Parathyroid adenoma (tissue), 2 donors: ENCODE results near the gene PLEKHF1.

ENCODE experiments used
- H2AFZ ChIP-seq: fragments of 300-600 bp; sonication (generic); one replicate; pipeline ENCODE4 v1.7.0; 2017; ENCODE audit warnings: antibody characterized with exemption, mild to moderate bottlenecking
- H3K27ac ChIP-seq: fragments of 300-600 bp; sonication (generic); one replicate; pipeline ENCODE4 v1.7.0; 2017
- H3K27me3 ChIP-seq: fragments of 300-600 bp; sonication (generic); one replicate; pipeline ENCODE4 v1.7.0; 2017; ENCODE audit warnings: low read length; ENCODE audit not compliant: control insufficient read depth, insufficient read depth
- H3K36me3 ChIP-seq: fragments of 300-600 bp; sonication (generic); one replicate; pipeline ENCODE4 v1.7.0; 2017; ENCODE audit warnings: low read length; ENCODE audit not compliant: control insufficient read depth, insufficient read depth
- H3K4me1 ChIP-seq: fragments of 300-600 bp; sonication (generic); one replicate; pipeline ENCODE4 v1.7.0; 2017; ENCODE audit warnings: control low read depth
- H3K4me2 ChIP-seq: fragments of 300-600 bp; sonication (generic); one replicate; pipeline ENCODE4 v1.7.0; 2017; ENCODE audit warnings: low read length
- H3K4me3 ChIP-seq: fragments of 300-600 bp; sonication (generic); one replicate; pipeline ENCODE4 v1.7.0; 2017; ENCODE audit warnings: low read depth, low read length
- H3K79me2 ChIP-seq: fragments of 300-600 bp; sonication (generic); one replicate; pipeline ENCODE4 v1.7.0; 2017; ENCODE audit warnings: control low read depth
- H3K9ac ChIP-seq: fragments of 300-600 bp; sonication (generic); one replicate; pipeline ENCODE4 v1.7.0; 2017; ENCODE audit warnings: mild to moderate bottlenecking
- H3K9me3 ChIP-seq: fragments of 300-600 bp; sonication (generic); one replicate; pipeline ENCODE4 v1.7.0; 2017; ENCODE audit warnings: low read length; ENCODE audit not compliant: control insufficient read depth
- TF ChIP-seq, protein P1 (sequence below): fragments of 300-600 bp; sonication (generic); IDR thresholded peaks from one replicate; pipeline ENCODE4 v1.7.0; 2017; ENCODE audit warnings: antibody characterized with exemption, mild to moderate bottlenecking
- donor health status: primary hyperparathyroidism.

Gene PLEKHF1

DNA sequence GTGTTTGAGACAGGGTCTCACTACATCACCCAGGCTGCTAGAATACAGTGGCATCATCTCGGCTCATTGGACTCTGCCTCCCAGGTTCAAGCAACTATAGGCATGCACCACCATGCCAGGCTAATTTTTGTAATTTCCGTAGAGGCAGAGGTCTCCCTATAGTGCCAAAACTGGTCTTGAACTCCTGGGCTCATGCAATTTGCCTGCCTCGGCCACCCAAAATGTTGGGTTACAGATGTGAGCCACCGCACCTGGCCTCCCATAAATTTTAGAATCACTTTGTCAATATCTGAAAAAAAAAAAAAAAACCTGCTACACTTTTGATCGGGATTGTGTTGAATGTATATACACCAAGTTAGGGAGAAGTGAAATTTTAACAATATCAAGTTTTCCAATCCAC is 11.9 kb upstream of the PLEKHF1 start:
- no peaks in the 10 kb centered on the region for H3K79me2 ChIP-seq
- no peak overlapping the region for H2AFZ ChIP-seq
- no peak overlapping the region for H3K9ac ChIP-seq
- no peaks in the 10 kb centered on the region for H3K27me3 ChIP-seq
- H3K4me3 ChIP-seq: no peak overlapping the region
- no peaks in the 10 kb centered on the region for H3K9me3 ChIP-seq
- no peak overlapping the region for H3K4me2 ChIP-seq
- no peaks in the 10 kb centered on the region for H3K4me1 ChIP-seq
- TF ChIP-seq, protein P1, sequence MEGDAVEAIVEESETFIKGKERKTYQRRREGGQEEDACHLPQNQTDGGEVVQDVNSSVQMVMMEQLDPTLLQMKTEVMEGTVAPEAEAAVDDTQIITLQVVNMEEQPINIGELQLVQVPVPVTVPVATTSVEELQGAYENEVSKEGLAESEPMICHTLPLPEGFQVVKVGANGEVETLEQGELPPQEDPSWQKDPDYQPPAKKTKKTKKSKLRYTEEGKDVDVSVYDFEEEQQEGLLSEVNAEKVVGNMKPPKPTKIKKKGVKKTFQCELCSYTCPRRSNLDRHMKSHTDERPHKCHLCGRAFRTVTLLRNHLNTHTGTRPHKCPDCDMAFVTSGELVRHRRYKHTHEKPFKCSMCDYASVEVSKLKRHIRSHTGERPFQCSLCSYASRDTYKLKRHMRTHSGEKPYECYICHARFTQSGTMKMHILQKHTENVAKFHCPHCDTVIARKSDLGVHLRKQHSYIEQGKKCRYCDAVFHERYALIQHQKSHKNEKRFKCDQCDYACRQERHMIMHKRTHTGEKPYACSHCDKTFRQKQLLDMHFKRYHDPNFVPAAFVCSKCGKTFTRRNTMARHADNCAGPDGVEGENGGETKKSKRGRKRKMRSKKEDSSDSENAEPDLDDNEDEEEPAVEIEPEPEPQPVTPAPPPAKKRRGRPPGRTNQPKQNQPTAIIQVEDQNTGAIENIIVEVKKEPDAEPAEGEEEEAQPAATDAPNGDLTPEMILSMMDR: no peak
- H3K27ac ChIP-seq: no peak overlapping the region
- H3K36me3 ChIP-seq: no peaks in the 10 kb centered on the region

DNA sequence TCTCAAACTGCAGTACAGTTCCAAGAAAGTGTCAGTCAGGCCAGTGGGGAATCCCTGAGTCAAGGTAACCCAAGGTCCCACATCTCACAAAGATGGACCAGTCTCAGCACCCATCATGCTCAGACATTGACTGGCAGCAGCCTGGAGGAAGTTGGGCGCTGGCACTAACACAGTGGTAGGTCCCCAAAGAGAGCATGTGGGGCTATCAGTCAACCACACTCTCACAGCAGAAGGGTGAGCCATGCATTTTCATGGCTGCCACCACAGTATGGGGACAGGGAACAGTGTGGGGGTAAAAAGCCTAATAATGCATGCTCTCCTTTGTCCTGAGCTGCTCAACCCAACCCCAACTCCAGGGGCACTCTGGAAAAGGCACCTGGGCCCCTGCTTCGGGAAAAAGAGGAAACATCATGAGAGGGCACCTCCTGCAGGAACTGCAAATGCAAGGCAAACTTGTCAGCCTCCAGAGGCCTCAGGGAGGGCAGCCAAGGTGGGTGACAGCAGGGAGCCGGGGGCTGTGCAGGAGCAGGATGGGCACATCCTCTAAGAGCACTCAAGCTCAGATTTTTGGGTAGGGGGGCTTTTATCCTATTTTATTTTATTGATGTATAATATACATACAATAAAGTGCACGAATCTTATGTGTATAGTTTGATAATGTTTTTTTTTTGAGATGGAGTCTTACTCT is 9.5 kb upstream of the PLEKHF1 start:
- TF ChIP-seq, protein P1: no peak
- no peak overlapping the region for H3K4me3 ChIP-seq
- H2AFZ ChIP-seq: no peak overlapping the region
- no peaks in the 10 kb centered on the region for H3K9me3 ChIP-seq
- no peak overlapping the region for H3K4me2 ChIP-seq
- H3K9ac ChIP-seq: no peak overlapping the region
- no peaks in the 10 kb centered on the region for H3K36me3 ChIP-seq
- H3K27me3 ChIP-seq: no peaks in the 10 kb centered on the region
- no peak overlapping the region for H3K27ac ChIP-seq
- H3K4me1 ChIP-seq: no peaks in the 10 kb centered on the region
- H3K79me2 ChIP-seq: no peaks in the 10 kb centered on the region

DNA sequence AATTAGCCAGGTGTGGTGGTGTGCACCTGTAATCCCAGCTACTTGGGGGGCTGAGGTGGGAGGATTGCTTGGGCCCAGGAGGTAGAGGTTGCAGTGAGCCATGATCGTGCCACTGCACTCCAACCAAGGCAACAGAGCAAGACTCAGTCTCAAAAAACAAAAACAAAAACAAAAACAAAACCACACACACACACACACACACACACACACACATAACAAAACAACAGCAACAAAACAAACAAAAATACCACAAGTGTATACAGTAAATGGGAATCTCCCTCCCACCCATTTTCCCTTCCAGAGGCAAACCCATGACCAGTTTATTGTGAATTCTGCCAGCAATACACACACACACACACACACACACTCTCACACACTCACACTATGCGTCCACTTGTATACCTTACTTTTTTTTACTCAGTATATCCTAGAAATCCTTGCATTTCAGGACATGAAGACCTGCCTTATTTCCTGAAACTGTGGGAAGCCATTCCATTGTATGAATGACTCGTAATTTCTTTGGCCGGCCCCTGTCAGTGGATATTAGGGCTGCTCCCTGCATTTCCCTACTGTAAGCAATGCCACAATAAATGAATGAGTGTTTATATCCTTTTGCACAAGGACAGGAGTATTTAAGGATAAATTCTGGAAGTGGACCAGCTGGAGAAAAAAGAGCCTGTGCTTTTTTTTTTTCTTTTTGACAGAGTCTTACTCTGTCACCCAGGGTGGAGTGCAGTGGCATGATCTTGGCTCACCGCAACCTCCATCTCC is 6.9 kb upstream of the PLEKHF1 start:
- H3K27me3 ChIP-seq: no peaks in the 10 kb centered on the region
- H3K79me2 ChIP-seq: no peaks in the 10 kb centered on the region
- no peaks in the 10 kb centered on the region for H3K9me3 ChIP-seq
- no peak overlapping the region for H3K4me3 ChIP-seq
- no peaks in the 10 kb centered on the region for H3K36me3 ChIP-seq
- H3K27ac ChIP-seq: no peak overlapping the region
- H2AFZ ChIP-seq: no peak overlapping the region
- no peaks in the 10 kb centered on the region for H3K4me1 ChIP-seq
- no peak overlapping the region for H3K9ac ChIP-seq
- H3K4me2 ChIP-seq: no peak overlapping the region
- TF ChIP-seq, protein P1: no peak

DNA sequence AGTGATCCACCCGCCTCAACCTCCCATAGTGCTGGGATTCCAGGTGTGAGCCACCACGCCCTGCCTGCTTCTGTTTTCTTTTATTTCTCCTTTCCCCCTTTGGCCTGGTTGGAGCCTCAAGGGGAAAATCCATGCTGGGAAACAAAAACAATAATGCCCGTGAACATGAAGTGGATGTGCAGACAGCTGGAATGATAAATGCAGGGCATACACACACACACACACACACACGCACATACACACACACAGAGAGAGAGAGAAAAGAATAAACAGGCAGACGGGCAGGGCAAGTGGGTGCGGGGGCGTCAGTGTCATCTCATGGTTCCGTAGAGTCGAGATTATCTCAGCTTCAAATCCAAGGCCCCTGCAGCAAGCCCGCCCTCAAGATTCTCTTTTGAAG is 4.4 kb upstream of the PLEKHF1 start:
- Histone ChIP-seq H3K36me3 (no peaks in the 10 kb centered on the region), H3K27ac (no peak overlapping the region), H3K27me3 (no peaks in the 10 kb centered on the region), H2AFZ (no peak overlapping the region), H3K4me2 (no peak overlapping the region), H3K4me1 (no peaks in the 10 kb centered on the region), H3K9me3 (no peaks in the 10 kb centered on the region), H3K79me2 (no peaks in the 10 kb centered on the region), H3K9ac (no peak overlapping the region), H3K4me3 (no peak overlapping the region)
- TF ChIP-seq, protein P1: no peak

DNA sequence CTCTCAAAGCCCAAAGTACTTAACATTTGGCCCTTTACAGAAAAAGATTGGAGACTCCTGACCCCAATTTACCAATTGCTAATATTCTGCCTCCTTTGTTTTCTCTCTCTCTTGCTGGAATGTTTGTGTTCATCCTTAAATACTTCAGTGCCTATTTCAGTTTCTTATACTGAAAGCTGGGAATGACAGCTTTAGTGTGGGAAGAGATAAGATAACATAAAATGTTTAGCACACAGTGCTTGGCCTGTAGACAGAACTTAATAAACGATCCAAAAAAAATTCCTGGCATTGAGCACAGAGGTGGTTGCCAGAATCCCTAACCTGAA is 3.0 kb upstream of the PLEKHF1 start:
- H3K9me3 ChIP-seq: no peaks in the 10 kb centered on the region
- H3K36me3 ChIP-seq: no peaks in the 10 kb centered on the region
- no peak overlapping the region for H3K9ac ChIP-seq
- H3K27me3 ChIP-seq: no peaks in the 10 kb centered on the region
- TF ChIP-seq, protein P1: no peak
- peaks cover 8% of the 10 kb centered on the region for H3K4me1 ChIP-seq
- H3K4me2 ChIP-seq: no peak overlapping the region
- peak overlapping the region; percentile 7 for H2AFZ ChIP-seq
- H3K79me2 ChIP-seq: no peaks in the 10 kb centered on the region
- H3K27ac ChIP-seq: no peak overlapping the region
- H3K4me3 ChIP-seq: no peak overlapping the region
